ENCODE data around the gene BRI3.
A peak's percentile ranks its signal among the peaks of the same experiment; 100 is the strongest.

The BRI3 gene

GRCh38 chr7:98251231-98251600 lies 30.3 kb upstream of the BRI3 start:
- POLR2A ChIA-PET: no interaction called here
- DNase-seq (ENCODE audit: low read depth, low spot score): no peak

GRCh38 chr7:98251601-98252424 lies 29.7 kb upstream of the BRI3 start, which contains the start of gene TECPR1:
Gene TECPR1 (minus strand): TSS chr7:98252232. CDS start chr7:98246146, 6,086 bp downstream.
- TF ChIP-seq CTCF (IDR thresholded peaks at IDR 0.05; ENCODE audit: insufficient read depth, low read length, missing control alignments): no peak
- no peak for DNase-seq (ENCODE audit: low read depth, low spot score)
- peak within 1 kb of the TSS; percentile 96 for H3K4me3 ChIP-seq (ENCODE audit: low read depth, low read length)
- POLR2A ChIA-PET: no interaction called here
- CTCF ChIA-PET: interaction anchor here (1.0 to 2.5 kb wide), 5 partner anchors 9 to 149 kb away, joined by 4 to 14 read pairs (median 8); partner anchors contain the start of gene BAIAP2L1

More at GRCh38 chr7:98251231-98251600, 30.3 kb upstream of the BRI3 start:
- CTCF ChIA-PET: interaction anchor here (2.5 kb wide), 1 partner anchor 10 kb away, joined by 14 read pairs; no protein-coding TSS in a partner anchor
- H3K4me3 ChIP-seq (ENCODE audit: low read depth, low read length): peak overlapping the region; percentile 96
- TF ChIP-seq CTCF (IDR thresholded peaks at IDR 0.05; ENCODE audit: insufficient read depth, low read length, missing control alignments): no peak

GRCh38 chr7:98252425-98253054 lies 28.9 kb upstream of the BRI3 start:
- ChIA-PET CTCF (interaction anchor here (0.9 to 2.3 kb wide), 6 partner anchors 8 to 231 kb away, joined by 3 to 14 read pairs (median 6); partner anchors contain the start of gene BAIAP2L1), POLR2A (no interaction called here)
- peak overlapping the region; percentile 96 for H3K4me3 ChIP-seq (ENCODE audit: low read depth, low read length)
- no peak for DNase-seq (ENCODE audit: low read depth, low spot score)
- TF ChIP-seq CTCF (IDR thresholded peaks at IDR 0.05; ENCODE audit: insufficient read depth, low read length, missing control alignments): peak; percentile 15

- POLR2A ChIA-PET: no interaction called here
- no peak for TF ChIP-seq CTCF (IDR thresholded peaks at IDR 0.05; ENCODE audit: insufficient read depth, low read length, missing control alignments)
- H3K4me3 ChIP-seq (ENCODE audit: low read depth, low read length): no peak overlapping the region
- CTCF ChIA-PET: interaction anchor here (0.7 to 2.3 kb wide), 2 partner anchors 13 to 1220 kb away, joined by 3 to 8 read pairs; no protein-coding TSS in a partner anchor
- DNase-seq (ENCODE audit: low read depth, low spot score): no peak
These were observed 27.0 kb upstream of the BRI3 start for GRCh38 chr7:98254516-98254915.

GRCh38 chr7:98254951-98255610 lies 26.4 kb upstream of the BRI3 start:
- H3K4me3 ChIP-seq (ENCODE audit: low read depth, low read length): no peak overlapping the region
- DNase-seq (ENCODE audit: low read depth, low spot score): no peak
- TF ChIP-seq CTCF (IDR thresholded peaks at IDR 0.05; ENCODE audit: insufficient read depth, low read length, missing control alignments): no peak
- ChIA-PET CTCF (no interaction called here), POLR2A (no interaction called here)
